Adrenal gland (tissue), 12 donors: ENCODE data around the gene ACTR3. TPM values are rescaled to one million over a fixed set of nuclear protein-coding genes. Genes with fewer than 3 reads are reported as not detected.

Experiments
- DNase-seq, 7 donors: peaks; one replicate each; pipeline ENCODE4 v3.0.0-alpha.2; 2019 to 2020
- H3K27ac ChIP-seq, 5 donors: fragments of 200-600 bp; sonication (generic) in 4 of 5; 1 replicate in 3 of 5; 2 replicates in 2 of 5; pipeline versions ENCODE4 v1.5.1 to v1.8.0; 2016 to 2020; ENCODE audit warnings: mild to moderate bottlenecking in 1 of 5
- H3K27me3 ChIP-seq: fragments of 200-600 bp; 2 replicates; pipeline ENCODE4 v1.8.0; 2021
- H3K36me3 ChIP-seq, 2 donors: fragments of 200-600 bp; replicated peaks in 1 of 2; 1 replicate in 1 of 2; 2 replicates in 1 of 2; pipeline versions ENCODE4 v1.5.1 to v1.8.0; 2018 to 2022
- H3K4me1 ChIP-seq, 2 donors: fragments of 200-600 bp; replicated peaks in 1 of 2; 1 replicate in 1 of 2; 2 replicates in 1 of 2; pipeline versions ENCODE4 v1.5.1 to v1.8.0; 2018 to 2021
- H3K4me3 ChIP-seq, 4 donors: fragments of 200-600 bp; sonication (generic) in 3 of 4; one replicate each; pipeline ENCODE4 v1.5.1; 2016 to 2018
- H3K9me3 ChIP-seq, 3 donors: fragments of 200-600 bp; sonication (generic) in 1 of 3; replicated peaks in 1 of 3; 1 replicate in 2 of 3; 2 replicates in 1 of 3; pipeline versions ENCODE4 v1.5.1 to v1.8.0; 2016 to 2021
- POLR2A ChIP-seq, 2 donors: fragments of 450-650 bp; IDR thresholded peaks; one replicate each; pipeline ENCODE4 v1.6.1; 2017; ENCODE audit warnings: antibody characterized with exemption in 2 of 2, mild to moderate bottlenecking in 2 of 2, moderate library complexity in 1 of 2
- WGBS, 4 donors: extraction: QIAGEN DNeasy Blood & Tissue Kit in 2 of 4; methylation state at CpG; one replicate each; pipeline versions ENCODE4 v1.1.5 to v1.1.7; 2013 to 2017; 5-methylcytosine and 5-hydroxymethylcytosine counted together
- intact Hi-C, 2 donors: fragments of 100-400 bp; cut with DNase I; formaldehyde crosslinking; loops; one replicate each; pipeline versions ENCODE4 v1.14.1 to v1.15.0; 2022 to 2023
- polyA plus RNA-seq, 3 donors: library from polyadenylated mRNA; stranded (reverse); fragments of 200-250 nt in 2 of 3; fragments of 350-450 nt in 1 of 3; fragmentation: Illumina TruSeq in 1 of 3; extraction: RNeasy Lipid Tissue Mini Kit (QIAGEN cat#74804) in 1 of 3; gene quantifications; one replicate each; pipeline ENCODE4 v1.2.3, GENCODE V29; 2013 to 2014
- total RNA-seq, 9 donors: library from RNA; depleted of rRNA in 4 of 9; stranded (reverse); fragments of >200 nt in 4 of 9; fragments of 120-200 nt in 1 of 9; fragmentation: NEBNext Ultra II Directional in 1 of 9; extraction: Animal tissue kit (Norgen Biotek cat#: 25700) in 1 of 9; gene quantifications; one replicate each; pipeline versions ENCODE4 v1.1.0 to v1.2.4, GENCODE V29; 2013 to 2023
- TF ChIP-seq, protein P1 (sequence below), 6 experiments: fragments of 450-650 bp in 4 of 6; fragments of 200-600 bp in 2 of 6; sonication (generic) in 1 of 6; IDR thresholded peaks; 1 replicate in 5 of 6; 2 replicates in 1 of 6; pipeline versions ENCODE4 v1.5.1 to v1.8.0; 2016 to 2021; ENCODE audit warnings: antibody characterized with exemption in 6 of 6, mild to moderate bottlenecking in 2 of 6, moderate library complexity in 1 of 6
- donor health status: healthy with polysubstance abuse.
- donor health status: Bipolar disorder and iron deficiency.
- donor health status: DM: yes; HTN: yes; CAD: no.
- donor health status: DM: no; HTN: no; CAD: no.
- donor health status: DM: no; HTN: no; CAD: no.
- donor health status: DM: yes; HTN: yes; CAD: no.

Gene ACTR3
- total and polyA plus RNA-seq, 12 donors = 28.1 to 530 (median 219) TPM

DNA sequence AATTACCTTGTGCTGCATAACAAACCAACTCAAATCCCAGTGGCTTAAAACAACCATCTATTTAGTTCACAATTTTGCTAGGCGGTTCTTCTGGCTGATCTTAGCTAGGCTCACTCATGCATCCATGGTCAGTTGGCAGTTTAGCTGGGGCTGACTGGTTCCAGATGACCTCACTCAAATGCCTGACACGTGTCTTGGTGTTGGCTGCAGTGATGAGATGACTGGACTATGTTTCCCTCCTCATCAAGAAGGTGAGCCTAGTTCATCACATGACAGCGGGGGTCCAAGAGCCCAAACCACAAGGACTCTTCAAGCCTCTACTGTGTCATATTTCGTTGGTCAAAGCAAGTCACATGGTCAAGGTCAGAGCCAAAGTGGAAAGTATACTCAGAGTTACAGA lies 42.7 kb upstream of the ACTR3 start:
- intact Hi-C loops = no loop called here
- no peak overlapping the region for H3K27ac ChIP-seq
- WGBS, 4 donors = 72 to 78% (median 74%) methylated on average over 4 of the region's 4 CpGs
- H3K9me3 ChIP-seq = no peaks in the 10 kb centered on the region
- peak in 1 of 7 donors; percentile 27 for DNase-seq
- H3K4me3 ChIP-seq = no peak overlapping the region
- no peak for TF ChIP-seq POLR2A (IDR thresholded peaks at IDR 0.05)
- TF ChIP-seq, protein P1, sequence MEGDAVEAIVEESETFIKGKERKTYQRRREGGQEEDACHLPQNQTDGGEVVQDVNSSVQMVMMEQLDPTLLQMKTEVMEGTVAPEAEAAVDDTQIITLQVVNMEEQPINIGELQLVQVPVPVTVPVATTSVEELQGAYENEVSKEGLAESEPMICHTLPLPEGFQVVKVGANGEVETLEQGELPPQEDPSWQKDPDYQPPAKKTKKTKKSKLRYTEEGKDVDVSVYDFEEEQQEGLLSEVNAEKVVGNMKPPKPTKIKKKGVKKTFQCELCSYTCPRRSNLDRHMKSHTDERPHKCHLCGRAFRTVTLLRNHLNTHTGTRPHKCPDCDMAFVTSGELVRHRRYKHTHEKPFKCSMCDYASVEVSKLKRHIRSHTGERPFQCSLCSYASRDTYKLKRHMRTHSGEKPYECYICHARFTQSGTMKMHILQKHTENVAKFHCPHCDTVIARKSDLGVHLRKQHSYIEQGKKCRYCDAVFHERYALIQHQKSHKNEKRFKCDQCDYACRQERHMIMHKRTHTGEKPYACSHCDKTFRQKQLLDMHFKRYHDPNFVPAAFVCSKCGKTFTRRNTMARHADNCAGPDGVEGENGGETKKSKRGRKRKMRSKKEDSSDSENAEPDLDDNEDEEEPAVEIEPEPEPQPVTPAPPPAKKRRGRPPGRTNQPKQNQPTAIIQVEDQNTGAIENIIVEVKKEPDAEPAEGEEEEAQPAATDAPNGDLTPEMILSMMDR (IDR thresholded peaks at IDR 0.05) = no peak
- no peaks in the 10 kb centered on the region for H3K27me3 ChIP-seq
- H3K36me3 ChIP-seq = no peaks in the 10 kb centered on the region
- peaks cover 18 to 36% of the 10 kb centered on the region in 2 donors for H3K4me1 ChIP-seq

DNA sequence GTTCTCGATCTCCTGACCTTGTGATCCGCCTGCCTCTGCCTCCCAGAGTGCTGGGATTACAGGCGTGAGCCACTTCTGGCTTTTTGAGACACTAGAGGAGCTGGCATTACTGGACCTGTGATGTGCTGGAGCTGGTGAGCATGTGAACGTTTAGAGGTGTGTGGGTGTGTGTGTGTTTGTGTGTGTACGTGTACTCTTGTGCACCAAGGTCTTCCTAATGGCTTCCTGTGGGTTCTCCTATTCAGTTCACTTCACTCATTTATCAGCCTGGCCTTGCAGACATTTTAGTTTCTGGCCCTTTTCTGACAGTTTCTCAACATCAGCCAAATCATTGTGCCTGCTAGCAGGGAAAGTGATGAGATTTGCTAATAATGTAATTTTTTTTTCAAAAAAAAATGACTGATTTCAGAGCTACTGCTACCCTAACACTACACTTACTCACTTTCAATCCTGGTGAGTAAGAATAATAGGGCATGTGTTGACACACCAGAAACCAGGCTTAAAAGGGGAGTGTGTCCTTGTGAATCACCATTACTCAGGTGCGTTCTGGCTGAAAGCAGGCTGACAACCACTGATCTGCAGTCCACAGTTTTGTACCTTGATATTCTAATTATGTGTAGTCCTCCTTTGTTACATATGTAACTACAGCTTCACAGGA lies 41.0 kb upstream of the ACTR3 start:
- no peak for TF ChIP-seq POLR2A (IDR thresholded peaks at IDR 0.05)
- TF ChIP-seq, protein P1 (IDR thresholded peaks at IDR 0.05) = no peak
- H3K36me3 ChIP-seq = no peaks in the 10 kb centered on the region
- DNase-seq = peak in 4 of 7 donors; percentile 38 to 60 (median 54)
- no peaks in the 10 kb centered on the region for H3K27me3 ChIP-seq
- 51 to 63% (median 56%) methylated on average over 6 of the region's 6 CpGs for WGBS, 4 donors
- no peak overlapping the region for H3K4me3 ChIP-seq
- intact Hi-C loops = no loop called here
- peaks cover 18 to 38% of the 10 kb centered on the region in 2 donors for H3K4me1 ChIP-seq
- H3K27ac ChIP-seq = peak overlapping the region in 4 of 5 donors; percentile 44 to 79 (median 70)
- no peaks in the 10 kb centered on the region for H3K9me3 ChIP-seq

DNA sequence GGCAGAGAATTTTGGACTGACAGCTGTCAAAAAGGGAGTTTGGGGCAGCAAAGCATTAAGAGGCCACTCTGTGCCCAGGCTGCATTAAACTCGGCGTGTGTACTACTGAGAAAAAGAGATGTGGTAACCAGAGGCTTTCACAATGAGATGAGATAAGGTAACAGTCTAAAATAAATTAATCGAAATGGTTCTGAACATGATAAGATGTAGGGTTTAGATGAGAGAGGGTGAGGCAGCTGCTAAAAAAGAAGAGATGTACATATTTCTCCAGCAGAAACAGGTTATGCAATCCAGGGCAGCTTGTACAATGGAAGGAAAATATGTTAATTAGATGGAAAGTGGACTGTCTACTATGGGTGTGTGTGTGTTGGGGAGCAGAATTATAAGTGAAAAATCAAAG lies 39.2 kb upstream of the ACTR3 start:
- TF ChIP-seq POLR2A (IDR thresholded peaks at IDR 0.05) = peak in 1 of 2 donors; percentile 52
- TF ChIP-seq, protein P1 (IDR thresholded peaks at IDR 0.05) = no peak
- H3K4me1 ChIP-seq = peaks cover 18 to 38% of the 10 kb centered on the region in 2 donors
- H3K27me3 ChIP-seq = no peaks in the 10 kb centered on the region
- H3K27ac ChIP-seq = peak overlapping the region; percentile 34 to 79 (median 70)
- intact Hi-C loops = no loop called here
- no peak overlapping the region for H3K4me3 ChIP-seq
- peak in 4 of 7 donors; percentile 35 to 57 (median 43) for DNase-seq
- H3K9me3 ChIP-seq = no peaks in the 10 kb centered on the region
- 32 to 51% (median 37%) methylated on average over 3 of the region's 3 CpGs for WGBS, 4 donors
- no peaks in the 10 kb centered on the region for H3K36me3 ChIP-seq

DNA sequence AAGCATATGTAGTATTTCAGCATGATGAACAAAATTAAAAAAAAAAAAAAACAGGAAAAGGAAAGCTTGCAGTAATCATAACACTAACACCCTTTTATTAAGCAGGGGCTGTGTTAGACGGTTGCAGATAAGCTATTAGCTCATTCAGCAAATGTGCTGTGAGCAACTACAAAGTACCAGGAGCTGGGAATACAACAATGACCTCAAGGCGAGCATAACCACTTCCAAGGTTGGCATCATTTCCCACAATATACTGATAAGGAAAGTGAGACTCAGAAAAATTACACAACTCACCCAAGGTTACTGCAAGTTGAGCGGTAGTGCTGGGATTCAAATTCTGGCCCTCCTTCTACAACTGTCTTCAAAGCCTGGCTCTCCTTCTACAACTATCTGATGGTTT lies 38.2 kb upstream of the ACTR3 start:
- WGBS, 4 donors = 19 to 32% (median 22%) methylated on average over 3 of the region's 3 CpGs
- intact Hi-C loops = no loop called here
- Histone ChIP-seq H3K4me1 (peaks cover 18 to 38% of the 10 kb centered on the region in 2 donors), H3K36me3 (no peaks in the 10 kb centered on the region), H3K4me3 (no peak overlapping the region), H3K27ac (peak overlapping the region in 3 of 5 donors; percentile 34 to 79 (median 77)), H3K27me3 (no peaks in the 10 kb centered on the region), H3K9me3 (no peaks in the 10 kb centered on the region)
- DNase-seq = peak; percentile 40 to 83 (median 69)
- TF ChIP-seq POLR2A (IDR thresholded peaks at IDR 0.05) = no peak
- TF ChIP-seq, protein P1 (IDR thresholded peaks at IDR 0.05) = no peak
